Activated CD8-positive, alpha-beta memory T cell treated with anti-CD3 and anti-CD28 coated beads, Interleukin-2, amount 50 U/mL, for 24 hours (primary cell): ENCODE results near the gene SELENON.
A peak's percentile ranks its signal among the peaks of the same experiment; 100 is the strongest.

Experiments
- DNase-seq: peaks from one replicate; pipeline ENCODE4 v3.0.0-alpha.2; 2020; ENCODE audit errors: extremely low read depth

The SELENON gene

DNA sequence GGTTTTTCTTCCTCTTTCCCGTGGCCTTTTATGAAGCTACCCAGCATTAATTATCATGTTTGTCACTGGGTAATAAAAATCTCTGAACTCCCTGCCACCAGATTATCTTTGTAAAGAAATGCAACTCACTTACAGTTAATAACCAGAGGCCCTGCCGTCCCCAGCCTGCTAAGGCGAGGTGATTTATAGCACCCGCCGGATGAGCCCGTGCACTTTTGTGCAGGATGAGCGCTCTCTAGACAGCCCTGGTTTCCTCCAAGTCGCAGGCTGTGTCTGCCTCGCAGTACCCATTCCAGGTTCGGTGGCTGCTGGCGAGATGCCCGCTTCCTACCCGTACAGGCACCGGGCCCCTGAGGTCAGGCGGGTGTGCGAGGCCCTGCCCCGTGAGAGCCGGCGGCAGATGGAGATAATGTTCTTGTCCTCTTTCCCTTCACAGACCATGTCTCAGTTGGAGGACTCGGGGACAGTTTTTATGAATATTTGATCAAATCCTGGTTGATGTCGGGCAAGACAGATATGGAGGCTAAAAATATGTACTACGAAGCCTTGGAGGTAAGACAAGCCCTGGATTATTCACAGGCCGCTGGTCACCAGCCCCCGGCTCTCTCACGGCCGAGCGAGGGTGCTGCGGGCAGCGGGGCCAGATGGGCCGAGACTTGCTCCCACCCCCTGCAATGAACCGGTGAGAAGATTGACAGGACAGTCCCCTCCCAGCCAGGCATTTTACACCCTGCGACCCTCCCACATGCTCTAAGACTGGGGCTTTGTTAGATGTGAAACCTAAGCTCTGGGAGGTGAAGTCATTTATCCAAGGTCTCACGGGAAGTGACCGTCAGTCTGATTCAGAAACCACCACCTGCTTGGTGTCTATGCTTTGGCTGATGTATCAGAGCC, 28.5 kb upstream of the SELENON start:
- no peak for DNase-seq

DNA sequence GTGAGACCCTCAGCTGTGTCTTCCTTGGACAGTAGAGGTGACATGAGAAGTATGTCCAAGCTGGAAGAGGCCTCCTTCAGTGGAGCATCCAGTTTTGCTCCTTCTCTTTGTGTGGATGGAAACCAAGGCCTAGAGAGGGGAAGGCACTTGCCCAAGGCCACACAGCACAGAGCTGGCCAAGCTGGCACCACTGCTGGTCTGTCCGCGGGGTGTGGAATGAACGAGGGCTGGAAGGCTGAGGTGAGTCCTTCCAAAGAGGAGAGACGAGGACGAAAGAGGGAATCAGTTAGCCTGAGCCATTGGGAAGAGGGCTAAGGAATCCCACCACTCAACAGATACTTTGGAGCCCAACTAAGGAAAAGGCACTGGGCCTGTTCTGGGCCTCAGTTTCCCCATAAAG, 27.8 kb upstream of the SELENON start:
- DNase-seq = no peak

DNA sequence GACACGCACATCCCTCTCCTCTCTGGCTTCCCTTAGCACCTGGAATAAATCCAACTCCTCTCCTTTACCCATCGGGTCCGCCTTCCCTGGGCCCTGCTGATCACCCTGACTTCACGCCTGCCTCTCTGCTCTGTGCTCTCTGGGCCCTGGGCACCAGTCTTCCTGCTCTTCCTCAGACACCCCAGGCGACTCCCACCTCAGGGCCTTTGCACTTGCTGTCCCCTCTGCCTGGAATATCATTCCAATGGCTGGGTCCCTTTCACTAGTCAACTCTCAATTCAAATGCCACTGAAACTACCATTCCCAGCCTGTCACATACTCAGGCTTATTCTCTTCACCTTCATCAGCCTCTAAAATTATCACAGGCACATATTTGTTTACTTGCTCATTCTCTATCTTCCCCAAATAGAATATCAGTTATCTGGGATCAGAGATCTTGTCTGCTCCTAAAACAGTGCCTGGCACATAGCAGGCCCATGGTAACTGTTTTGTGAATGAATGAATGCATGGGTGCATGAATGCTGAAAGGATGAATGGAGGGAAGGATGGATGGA, 27.2 kb upstream of the SELENON start:
- no peak for DNase-seq

DNA sequence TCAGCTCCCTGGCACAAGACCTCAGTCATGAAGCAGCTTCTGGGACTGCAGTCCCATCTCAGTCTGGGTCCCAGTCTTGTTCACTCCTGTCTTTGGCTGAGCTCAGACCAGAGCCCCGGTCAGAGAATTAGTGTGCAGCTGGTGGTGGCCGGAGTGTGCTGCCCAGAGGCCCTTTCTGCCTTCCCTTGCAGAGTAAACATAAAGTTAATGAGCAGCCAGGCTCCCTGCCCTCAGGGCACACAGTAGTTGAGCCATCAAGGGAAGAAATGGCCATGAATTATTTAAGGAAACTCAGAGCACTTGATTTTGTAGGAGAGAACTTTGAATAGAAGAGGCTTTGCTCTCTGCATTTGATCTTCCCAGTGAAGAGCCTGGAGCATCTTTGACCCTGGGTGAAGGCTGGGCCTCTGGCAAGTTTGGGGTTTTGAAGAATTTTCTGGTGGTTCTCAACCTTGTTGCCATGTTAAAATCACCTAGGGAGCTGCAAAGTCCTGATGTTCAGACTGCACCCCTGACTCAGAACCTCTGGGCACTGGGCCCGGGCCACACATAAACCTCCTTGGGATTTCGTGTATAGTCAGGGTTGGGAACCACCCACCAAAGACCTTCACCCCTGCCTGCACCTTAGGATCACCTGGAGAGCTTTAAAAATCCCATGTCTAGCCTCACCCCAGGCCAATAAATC, 26.4 kb upstream of the SELENON start:
- DNase-seq = no peak

DNA sequence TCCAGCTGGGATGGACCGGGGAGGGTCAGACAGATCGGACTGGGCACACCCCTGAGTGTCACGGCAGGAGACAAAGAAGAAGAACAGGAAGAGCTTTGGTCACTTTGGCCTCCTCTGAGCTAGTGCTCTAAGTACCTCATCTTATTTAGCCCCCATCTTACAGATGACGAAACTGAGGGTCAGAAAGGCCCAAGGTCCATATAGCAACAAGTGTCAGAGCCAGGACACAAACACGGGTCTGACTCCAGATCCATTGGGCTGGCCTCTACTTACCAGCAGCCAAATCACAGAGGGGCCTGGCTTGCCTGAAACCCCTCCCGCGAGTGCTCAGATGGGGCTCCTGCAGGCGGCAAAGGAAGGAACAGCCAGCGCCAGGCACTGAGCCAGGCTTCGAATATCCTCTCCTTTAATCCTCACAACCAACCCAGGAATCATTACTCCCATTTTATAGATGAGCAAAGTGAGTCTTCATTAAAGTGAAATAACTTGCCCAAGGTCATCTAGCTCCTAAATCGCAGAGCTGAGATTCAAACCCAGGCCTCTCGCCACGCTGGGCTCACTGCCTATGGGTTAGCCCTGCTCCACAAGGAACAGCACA, 25.7 kb upstream of the SELENON start:
- no peak for DNase-seq

DNA sequence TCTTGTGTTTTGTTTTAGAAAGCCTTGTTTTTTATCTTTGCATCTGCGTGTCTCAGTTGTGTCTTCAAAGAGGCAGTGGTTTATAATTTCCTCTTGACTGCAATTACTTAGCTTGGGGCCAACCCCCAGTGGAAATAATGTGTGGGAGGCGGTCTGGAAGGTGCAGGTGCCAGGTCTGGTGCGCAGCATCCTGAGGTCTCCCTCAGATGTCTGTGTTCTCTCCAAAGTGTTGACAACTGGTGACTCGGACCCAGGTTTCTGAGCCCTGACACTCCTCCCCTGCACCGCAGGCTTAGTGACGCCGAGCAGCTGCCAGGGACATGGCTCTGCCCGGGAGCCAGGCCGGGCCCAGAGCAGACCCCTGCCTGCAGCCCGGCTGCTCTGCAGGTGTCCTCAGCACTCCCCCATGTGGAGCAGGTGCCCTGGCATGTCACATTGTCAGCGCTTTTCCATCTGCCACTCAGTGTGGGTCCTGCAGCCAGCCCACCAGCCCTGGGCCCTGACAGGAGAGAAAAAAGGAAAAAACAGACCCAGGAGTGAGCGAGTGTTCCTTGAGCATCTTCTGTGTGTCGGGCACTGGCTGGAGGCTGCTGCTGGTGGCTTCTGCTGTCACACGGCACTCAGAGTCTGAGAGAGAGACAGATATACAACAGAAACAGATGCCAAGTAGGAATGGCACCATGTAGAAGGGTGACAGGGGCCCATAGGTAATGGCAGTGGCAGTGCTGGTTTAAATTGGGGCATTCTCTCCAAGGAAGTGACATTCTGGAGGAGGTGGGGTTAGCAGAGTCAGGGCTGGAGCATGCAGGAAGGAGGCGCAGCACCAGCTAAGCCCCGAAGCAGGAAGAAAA, 24.8 kb upstream of the SELENON start:
- peak; percentile 70 for DNase-seq

DNA sequence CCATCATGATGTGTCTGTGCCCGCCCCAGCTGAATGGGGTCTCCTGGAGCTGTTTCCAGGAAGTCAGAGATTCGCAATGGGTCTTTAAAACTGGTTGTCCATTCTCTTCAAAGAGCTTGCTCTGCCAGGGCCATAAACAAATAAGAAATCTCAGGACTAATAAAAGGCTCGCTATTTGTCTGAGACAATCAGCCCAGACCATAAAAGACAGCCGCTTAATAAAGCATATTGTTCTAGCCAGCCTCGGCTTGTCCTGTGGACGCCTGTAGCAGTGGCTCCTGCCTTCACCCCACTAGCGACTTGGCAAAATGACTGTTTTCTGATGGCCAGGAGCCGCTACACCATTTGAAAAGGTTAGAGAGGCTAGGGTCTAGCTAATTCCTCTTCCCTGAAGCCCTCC, 20.6 kb upstream of the SELENON start:
- no peak for DNase-seq

DNA sequence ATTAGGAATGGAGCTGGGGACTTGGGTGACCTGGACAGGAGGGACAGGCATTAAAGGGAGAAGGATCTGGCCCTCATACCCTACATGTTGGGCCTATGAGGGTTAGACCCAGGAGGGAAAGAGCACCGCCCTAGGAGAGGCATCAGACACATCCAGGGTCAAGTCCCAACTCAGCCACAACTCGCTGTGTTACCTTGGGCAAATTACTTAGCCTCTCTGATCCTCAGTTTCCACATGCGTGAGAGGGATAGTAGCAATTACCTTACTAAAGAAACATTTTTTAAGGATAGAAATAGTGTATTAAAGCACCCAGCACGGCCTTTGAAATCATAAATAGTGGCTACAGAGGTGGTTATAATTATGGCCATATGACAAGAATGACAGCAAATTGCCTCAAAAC, 20.1 kb upstream of the SELENON start:
- DNase-seq = no peak

DNA sequence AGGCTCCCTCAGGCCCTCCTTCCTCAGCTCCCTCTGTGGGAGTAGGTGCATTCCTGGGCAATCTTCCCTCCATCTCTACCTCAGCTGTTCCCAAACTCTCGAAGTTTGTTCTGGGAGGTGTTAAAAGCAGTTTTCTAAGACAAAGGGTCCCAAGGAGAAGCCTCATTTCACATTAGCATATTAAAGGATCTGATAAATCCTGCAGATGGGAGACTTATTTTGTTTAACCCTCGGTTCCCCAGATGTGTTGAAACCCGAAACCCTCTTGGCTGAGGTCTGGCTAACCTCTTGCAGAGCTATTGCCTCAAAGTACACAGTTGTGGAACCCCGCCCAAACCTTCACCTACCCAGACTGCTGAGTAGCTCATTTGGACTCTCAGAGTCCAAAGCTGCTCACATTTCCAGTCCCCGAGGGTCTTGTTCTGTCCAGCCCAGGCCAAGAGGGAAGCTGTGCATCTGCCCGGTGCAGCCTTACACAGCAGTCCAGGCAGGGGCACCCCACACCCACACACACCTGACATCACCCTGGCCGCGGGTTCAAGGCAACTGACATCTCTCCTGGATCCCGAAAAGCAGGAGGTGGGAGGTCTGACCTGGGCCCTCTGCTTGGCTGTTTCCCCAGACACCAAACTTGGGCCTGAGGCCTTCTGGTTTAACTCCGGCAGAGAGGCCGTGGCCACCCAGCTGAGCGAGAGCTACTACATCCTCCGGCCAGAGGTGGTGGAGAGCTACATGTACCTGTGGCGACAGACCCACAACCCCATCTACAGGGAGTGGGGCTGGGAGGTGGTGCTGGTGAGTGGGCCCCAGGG, 19.5 kb upstream of the SELENON start:
- no peak for DNase-seq

DNA sequence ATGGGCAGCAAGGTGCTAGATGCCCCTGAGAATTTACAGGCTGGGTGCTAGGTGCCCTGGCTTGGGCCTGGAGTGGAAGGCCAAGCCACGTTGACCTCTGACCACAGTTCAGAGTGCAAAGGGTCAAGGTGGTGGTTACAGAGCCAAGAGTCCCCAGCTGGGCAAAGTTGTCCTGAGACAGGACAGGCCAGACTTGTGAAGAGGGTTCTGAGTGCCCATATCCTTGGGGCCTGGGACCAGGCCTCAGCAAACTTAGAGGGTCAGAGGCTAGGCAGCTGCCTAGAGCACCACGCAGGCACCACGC, 18.9 kb upstream of the SELENON start:
- no peak for DNase-seq

DNA sequence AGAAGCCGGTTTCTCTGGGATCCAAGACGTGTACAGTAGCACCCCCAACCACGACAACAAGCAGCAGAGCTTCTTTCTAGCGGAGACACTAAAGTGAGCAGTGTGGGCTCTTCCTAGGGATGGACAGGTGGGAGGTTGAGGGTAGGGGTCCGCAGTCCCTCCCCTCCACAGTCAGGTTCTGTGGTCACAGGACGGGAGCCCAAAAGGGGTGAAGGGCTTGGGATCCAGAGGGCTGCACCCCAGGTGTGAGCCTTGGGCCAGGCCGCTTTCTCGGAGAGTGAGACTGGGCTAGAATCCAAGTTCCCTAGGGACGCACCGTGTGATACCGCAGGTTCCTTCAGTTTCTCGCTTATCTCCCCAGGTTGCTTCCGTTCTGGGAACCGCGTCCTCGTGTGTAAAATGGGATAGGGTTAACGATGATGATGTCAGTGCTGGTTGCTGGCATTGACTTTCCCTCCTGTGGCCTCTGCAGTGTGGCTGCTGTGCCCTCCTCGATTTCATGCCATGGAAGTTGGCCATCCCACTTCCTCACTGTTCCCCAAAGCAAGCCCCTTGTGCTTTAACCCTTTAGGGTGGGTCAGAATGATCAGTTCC, 17.3 kb upstream of the SELENON start:
- DNase-seq = no peak

DNA sequence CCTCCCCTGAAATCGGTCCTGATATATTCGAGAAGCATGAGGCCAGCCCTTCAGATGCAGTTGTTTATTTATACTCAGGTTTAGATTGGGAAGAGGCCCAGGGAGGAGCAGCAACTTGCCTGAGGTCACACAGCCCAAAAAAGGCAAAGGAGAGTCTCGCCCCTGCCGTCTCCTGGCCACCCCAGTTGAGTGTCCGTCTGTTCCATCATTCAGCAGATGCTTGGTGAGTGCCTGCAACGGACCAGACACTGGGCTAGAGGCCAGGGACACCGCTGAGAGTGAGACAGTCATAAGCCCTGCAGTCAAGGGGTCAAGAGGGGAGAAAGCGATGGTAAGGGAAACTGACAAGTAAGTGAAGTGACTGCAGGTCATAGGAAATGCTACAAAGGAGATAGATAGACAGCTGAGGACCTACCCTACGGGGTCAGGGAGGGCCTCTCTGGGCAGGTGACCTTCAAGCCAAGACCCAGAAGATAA, 15.4 kb upstream of the SELENON start:
- no peak for DNase-seq

DNA sequence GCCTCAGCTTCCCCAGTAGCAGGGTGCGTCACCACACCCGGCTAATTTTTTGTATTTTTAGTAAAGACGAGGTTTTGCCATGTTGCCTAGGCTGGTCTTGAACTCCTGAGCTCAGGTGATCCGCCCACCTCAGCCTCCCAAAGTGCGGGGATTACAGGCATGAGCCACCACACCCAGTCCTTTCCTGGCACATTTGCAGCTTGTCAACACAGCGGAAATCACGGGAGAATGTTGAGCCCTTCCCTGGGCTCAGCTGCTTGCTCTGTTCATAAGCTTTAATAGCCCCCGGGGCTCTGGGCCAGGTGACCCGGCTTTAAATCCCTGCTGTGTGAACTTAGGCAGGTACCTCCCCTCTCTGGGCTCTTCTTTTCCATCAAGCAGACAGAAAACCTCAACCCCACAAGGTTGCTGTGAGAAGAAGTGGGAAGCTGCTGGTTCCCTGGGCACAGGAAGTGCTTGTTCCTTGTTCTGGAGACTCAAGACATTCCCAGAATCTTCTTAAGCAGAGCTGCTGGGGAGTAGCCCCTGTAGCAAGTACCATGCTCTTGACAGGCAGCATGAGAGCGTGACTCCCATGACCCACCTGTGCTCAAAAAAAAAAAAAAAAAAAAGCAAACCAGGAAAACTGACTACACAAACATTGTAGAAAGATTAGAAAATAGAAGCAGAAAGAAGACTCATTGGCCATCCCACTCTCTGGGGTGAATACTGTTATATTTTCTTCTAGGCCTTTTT, 14.5 kb upstream of the SELENON start:
- DNase-seq = no peak

DNA sequence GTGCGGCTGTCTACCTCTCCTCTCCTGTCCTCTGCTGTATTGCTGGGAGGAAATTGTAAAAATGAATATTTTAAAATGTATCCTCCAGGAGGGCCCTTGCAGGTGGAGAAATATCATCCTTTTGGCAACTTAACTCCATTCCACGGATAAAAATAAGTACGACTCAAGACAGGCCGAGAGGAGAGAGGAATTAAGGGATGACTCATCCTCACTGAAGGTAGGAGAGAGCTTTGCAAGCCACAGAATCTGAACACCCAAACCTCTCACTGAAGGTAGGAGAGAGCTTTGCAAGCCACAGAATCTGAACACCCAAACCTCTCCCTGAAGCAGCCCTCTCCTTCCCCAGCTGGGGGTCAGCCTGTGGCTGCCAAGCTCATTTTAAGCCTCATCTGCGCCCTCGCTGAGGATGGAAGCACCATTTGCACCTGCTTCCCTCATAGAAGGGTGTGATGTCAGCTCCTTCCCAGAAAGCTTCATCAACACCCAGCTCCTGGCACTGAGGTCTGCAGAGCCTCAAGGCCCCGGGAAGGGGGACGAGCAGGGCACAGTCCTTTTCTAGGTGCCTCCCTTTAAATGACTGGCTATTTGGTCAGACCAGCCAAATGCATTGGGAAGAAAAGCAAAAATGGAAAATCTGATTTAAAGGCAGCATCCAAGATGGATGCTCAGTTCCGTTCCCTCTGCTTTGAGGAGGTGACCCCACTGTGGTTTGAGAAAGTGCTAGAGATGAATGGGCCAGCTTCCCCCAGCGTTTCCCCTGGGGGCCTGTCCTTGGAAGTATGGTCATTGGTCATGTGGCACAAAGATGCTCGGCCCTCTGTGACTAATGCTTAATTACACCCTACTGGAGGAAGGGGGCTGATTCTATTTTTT, 12.9 kb upstream of the SELENON start:
- no peak for DNase-seq

DNA sequence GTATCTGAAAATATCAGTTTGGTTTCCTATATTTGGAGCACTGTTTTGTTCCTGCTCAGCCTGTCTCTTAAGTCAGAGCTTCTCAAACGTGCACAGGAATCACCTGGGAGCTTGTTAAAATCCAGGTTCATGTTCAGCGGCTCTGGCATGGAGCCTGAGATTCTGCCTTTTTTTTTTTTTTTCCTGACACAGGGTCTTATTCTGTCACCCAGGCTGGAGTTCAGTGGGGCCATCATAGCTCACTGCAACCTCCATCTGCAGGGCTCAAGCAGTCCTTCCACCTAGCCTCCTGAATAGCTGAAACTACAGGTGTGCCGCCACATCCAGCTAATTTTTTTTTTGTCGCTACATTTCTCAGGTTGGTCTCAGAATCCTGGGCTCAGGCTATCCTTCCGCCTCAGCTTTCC, 12.2 kb upstream of the SELENON start:
- no peak for DNase-seq

DNA sequence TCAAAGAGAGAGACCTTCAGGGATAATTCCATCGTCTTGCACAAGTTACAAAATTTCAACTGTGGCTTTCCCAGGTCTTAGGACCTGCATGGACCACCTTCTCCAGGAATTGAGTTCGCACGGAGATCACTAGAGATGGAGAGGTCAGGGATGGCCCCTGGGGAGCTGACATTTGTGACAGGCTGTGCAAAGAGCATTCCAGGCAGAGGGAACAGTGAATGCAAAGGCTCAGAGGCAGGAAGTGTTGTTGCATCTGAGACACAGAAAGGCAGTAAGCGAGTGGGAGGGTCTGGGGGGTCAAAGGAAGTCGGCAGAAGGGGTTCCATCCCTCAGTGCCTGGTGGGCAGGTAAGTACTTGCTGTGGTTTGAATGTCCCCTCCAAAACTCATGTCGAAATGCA, 9.5 kb upstream of the SELENON start:
- DNase-seq = no peak

DNA sequence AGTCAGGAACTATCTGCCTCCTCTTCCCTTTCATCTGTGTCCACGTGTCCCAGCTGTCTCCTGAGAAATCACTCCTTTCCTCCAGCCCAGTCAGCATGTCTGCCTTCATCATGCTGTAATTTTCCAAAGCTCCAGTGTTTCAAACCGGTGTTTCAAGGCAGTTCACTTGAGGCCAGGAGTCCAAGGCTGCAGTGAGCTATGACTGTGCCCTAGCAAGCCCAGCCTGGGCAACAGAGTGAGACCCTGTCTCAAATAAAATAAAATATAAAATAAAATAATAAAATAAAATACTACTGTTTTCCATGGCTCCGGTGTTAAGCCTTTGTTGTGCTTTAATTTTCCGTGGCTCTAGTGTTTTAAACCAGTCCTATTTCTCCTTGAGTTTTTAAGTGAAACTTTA, 7.9 kb upstream of the SELENON start:
- DNase-seq = no peak

DNA sequence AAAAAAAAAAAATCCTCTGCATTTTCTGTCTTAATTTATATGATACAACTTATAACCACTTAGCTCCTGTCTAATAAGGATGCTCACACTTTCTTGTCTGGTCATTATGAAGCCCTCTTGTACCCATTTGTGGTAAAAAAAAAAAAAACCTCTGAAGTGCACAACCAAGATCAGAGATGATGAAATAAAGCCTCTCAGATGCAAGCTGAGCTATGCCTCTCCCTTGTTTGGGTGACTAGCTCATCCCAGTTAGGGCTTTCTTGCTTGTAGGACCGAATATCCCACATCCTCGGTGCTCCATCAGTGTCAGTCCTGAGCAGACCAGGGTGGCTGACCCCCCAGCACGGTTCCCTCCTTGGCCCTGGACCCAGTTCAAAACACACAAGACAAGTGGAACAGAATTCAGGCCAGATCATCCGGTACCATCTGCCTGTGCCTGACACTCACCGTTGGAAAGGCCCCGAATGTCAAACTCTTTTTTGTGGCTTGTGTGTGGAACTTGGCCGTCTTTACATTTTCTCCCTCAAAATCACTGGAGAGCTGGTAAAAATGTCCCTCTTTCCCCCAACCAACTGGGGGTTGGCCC, 6.3 kb upstream of the SELENON start:
- no peak for DNase-seq
